Tibial nerve (tissue), 4 donors: ENCODE data around the gene ANGPTL8. TPM values are rescaled to one million over a fixed set of nuclear protein-coding genes. Genes with fewer than 3 reads are reported as not detected.

Experiments used
- DNase-seq, 2 donors: peaks; one replicate each; pipeline ENCODE4 v3.0.0-alpha.2; 2019; ENCODE audit warnings: low spot score in 2 of 2
- H3K27ac ChIP-seq, 4 donors: fragments of 200-600 bp; sonication (generic) in 3 of 4; one replicate each; pipeline ENCODE4 v1.5.1; 2017 to 2019; ENCODE audit warnings: mild to moderate bottlenecking in 1 of 4
- H3K27me3 ChIP-seq, 2 donors: fragments of 200-600 bp; sonication (generic) in 1 of 2; one replicate each; pipeline versions ENCODE4 v1.5.1 to v1.6.0; 2017 to 2019
- H3K36me3 ChIP-seq, 3 donors: fragments of 200-600 bp; sonication (generic); one replicate each; pipeline ENCODE4 v1.5.1; 2018 to 2019
- H3K4me1 ChIP-seq, 4 donors: fragments of 200-600 bp; sonication (generic) in 3 of 4; one replicate each; pipeline ENCODE4 v1.5.1; 2017 to 2019
- H3K4me3 ChIP-seq, 4 donors: fragments of 200-600 bp; sonication (generic) in 3 of 4; one replicate each; pipeline ENCODE4 v1.5.1; 2017 to 2019; ENCODE audit warnings: mild to moderate bottlenecking in 1 of 4, moderate library complexity in 1 of 4
- H3K9me3 ChIP-seq, 4 donors: fragments of 200-600 bp; sonication (generic) in 3 of 4; one replicate each; pipeline ENCODE4 v1.5.1; 2017 to 2019
- EP300 ChIP-seq, 2 donors: sonication (generic); formaldehyde crosslinking; IDR thresholded peaks; one replicate each; pipeline ENCODE4 v1.6.1; 2017; ENCODE audit warnings: antibody characterized with exemption in 2 of 2, mild to moderate bottlenecking in 1 of 2
- POLR2A ChIP-seq, 2 donors: fragments of 450-650 bp; IDR thresholded peaks; one replicate each; pipeline ENCODE4 v1.6.1; 2017; ENCODE audit warnings: antibody characterized with exemption in 2 of 2, mild to moderate bottlenecking in 2 of 2, moderate library complexity in 2 of 2
- WGBS, 2 donors: methylation state at CpG; one replicate each; pipeline ENCODE4 v1.1.5; 2018; 5-methylcytosine and 5-hydroxymethylcytosine counted together
- total RNA-seq, 4 donors: library from RNA; depleted of rRNA; stranded (reverse); fragments of >200 nt; gene quantifications; one replicate each; pipeline ENCODE4 v1.1.0, GENCODE V29; 2016
- TF ChIP-seq, protein P1 (sequence below), 5 experiments: fragments of 200-600 bp in 3 of 5; fragments of 450-650 bp in 2 of 5; sonication (generic) in 3 of 5; IDR thresholded peaks; one replicate each; pipeline ENCODE4 v1.5.1; 2016 to 2019; ENCODE audit warnings: antibody characterized with exemption in 5 of 5, mild to moderate bottlenecking in 3 of 5, moderate library complexity in 2 of 5

Gene ANGPTL8
- total RNA-seq, 4 donors from 2014 or later: 2.0 to 13.2 (median 10.8) TPM; not detected in 1

DNA sequence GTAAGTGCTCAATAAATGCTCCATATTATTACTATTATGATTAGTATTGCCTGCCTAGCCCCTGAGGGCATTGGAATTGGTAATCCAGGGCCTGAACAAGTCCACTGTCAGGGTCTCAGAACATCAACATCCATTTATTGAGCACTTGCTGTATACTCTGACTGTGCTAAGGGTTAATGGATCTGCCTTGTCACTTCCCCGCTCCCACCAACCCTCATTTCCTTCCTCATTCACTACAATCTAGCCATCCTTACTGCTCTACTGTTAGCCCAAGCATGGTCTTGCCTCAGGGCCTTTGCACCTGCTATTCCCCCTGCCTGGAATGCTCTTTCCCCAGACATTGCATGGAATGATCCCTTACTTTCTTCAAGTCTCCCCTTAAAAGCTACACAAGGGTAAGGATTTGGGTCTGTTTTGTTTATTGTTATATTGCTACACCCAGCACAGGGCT lies 12.7 kb upstream of the ANGPTL8 start:
- no peak overlapping the region for H3K4me3 ChIP-seq
- no peaks in the 10 kb centered on the region for H3K27me3 ChIP-seq
- TF ChIP-seq POLR2A (IDR thresholded peaks at IDR 0.05) (no peak), EP300 (IDR thresholded peaks at IDR 0.05) (no peak)
- TF ChIP-seq, protein P1, sequence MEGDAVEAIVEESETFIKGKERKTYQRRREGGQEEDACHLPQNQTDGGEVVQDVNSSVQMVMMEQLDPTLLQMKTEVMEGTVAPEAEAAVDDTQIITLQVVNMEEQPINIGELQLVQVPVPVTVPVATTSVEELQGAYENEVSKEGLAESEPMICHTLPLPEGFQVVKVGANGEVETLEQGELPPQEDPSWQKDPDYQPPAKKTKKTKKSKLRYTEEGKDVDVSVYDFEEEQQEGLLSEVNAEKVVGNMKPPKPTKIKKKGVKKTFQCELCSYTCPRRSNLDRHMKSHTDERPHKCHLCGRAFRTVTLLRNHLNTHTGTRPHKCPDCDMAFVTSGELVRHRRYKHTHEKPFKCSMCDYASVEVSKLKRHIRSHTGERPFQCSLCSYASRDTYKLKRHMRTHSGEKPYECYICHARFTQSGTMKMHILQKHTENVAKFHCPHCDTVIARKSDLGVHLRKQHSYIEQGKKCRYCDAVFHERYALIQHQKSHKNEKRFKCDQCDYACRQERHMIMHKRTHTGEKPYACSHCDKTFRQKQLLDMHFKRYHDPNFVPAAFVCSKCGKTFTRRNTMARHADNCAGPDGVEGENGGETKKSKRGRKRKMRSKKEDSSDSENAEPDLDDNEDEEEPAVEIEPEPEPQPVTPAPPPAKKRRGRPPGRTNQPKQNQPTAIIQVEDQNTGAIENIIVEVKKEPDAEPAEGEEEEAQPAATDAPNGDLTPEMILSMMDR (IDR thresholded peaks at IDR 0.05): no peak
- 78 to 80% methylated on average over 1 of the region's 1 CpG for WGBS, 2 donors
- H3K27ac ChIP-seq: no peak overlapping the region
- no peak for DNase-seq
- H3K4me1 ChIP-seq: no peaks in the 10 kb centered on the region
- peaks cover 0 to 4% (median 0%) of the 10 kb centered on the region in 4 donors for H3K9me3 ChIP-seq
- peaks cover 0 to 79% (median 0%) of the 10 kb centered on the region in 3 donors for H3K36me3 ChIP-seq

DNA sequence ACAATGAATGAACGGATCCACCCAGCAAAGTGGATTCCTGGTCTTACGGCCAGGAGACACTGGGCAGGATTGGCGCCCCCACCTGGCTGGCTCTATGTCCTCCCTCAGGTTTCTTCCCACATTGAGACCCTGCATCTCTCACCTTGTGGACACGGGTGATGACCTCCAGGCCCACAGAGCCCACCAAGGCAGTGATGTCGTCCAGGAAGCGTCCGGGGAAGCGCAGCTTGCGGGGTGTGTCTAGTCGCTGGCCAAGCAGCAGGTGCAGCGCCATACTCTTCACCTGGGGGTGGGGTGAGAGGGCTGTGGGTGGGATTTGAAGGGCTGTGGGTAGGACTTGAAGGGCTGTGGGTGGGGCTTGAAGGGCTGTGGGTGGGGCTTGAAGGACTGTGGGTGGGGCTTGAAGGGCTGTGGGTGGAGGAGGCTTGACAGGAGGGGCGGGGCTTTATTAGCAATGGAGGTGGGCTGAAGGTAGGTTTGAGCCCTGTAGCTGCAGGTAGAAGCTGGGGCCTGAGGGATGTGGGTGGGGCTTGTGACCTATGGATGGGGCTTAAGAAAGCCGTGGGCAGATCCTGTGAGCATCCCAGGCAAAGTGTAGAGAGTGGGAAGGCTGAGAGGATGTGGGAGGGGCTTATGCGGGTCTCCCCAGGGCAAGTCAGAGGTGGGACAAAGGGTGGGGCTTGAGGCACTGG lies 12.1 kb upstream of the ANGPTL8 start:
- no peak overlapping the region for H3K27ac ChIP-seq
- no peak for DNase-seq
- H3K36me3 ChIP-seq: peaks cover 0 to 79% (median 0%) of the 10 kb centered on the region in 3 donors
- H3K9me3 ChIP-seq: no peaks in the 10 kb centered on the region
- WGBS, 2 donors: 84 to 88% methylated on average over 13 to 14 of the region's 14 CpGs
- TF ChIP-seq, protein P1 (IDR thresholded peaks at IDR 0.05): no peak
- TF ChIP-seq POLR2A (IDR thresholded peaks at IDR 0.05): no peak
- no peak for TF ChIP-seq EP300 (IDR thresholded peaks at IDR 0.05)
- no peaks in the 10 kb centered on the region for H3K27me3 ChIP-seq
- H3K4me3 ChIP-seq: no peak overlapping the region
- no peaks in the 10 kb centered on the region for H3K4me1 ChIP-seq

DNA sequence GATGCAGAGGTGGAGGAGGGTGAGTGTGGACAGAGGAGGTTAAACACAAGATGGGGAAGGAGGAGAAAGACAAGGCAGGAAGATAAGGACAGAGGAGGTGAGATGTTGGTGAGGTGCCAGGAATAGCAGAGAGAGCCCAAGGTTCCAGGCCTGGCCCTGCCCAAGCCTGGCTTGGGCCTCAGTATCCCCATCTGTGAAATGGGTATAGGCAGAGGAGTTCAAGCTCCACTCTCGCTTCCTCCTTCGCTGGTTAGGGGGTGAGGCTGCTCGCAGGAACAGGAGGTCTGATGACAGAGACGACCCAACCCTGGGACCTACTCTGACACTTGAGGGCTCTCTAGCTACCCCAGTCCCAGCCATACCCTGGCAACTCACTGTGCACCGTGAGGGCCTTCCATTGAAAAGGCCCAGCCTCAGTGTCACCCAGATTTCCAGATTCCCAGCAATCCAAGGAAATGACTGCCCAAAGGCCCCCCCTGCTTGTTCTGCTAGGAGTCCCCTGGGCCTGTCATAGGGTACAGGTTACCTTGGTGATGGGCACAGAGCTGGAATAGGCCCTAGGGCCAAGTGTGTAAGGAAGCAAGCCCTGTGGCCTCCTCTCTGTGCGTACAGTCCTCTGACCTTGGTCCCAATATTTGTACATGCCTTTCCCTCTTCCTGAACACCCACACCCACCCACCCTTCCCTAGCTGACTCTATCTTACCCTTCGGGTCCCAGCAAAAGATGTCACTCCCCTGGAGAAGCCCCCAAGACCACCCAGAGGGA lies 8.6 kb upstream of the ANGPTL8 start:
- TF ChIP-seq, protein P1 (IDR thresholded peaks at IDR 0.05): no peak
- TF ChIP-seq EP300 (IDR thresholded peaks at IDR 0.05): no peak
- H3K9me3 ChIP-seq: no peaks in the 10 kb centered on the region
- 79 to 84% methylated on average over 6 to 7 of the region's 7 CpGs for WGBS, 2 donors
- H3K36me3 ChIP-seq: peaks cover 0 to 78% (median 0%) of the 10 kb centered on the region in 3 donors
- no peak overlapping the region for H3K27ac ChIP-seq
- no peak for DNase-seq
- H3K27me3 ChIP-seq: no peaks in the 10 kb centered on the region
- no peaks in the 10 kb centered on the region for H3K4me1 ChIP-seq
- H3K4me3 ChIP-seq: no peak overlapping the region

DNA sequence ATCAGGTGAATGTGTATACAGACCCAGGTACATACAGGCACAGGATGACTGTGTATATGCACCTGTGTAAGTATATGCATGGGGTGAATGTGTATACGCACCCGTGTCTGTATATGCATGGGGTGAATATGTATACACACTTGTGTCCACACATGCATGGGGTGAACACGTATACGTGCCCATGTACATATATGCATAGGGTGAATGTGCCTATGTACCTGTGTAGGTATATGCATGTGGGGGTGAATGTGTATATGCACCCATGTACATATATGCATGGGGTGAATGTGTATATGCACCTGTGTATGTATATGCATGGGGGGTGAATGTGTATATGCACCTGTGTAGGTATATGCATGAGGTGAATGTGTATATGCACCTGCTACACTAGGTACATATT lies 6.9 kb upstream of the ANGPTL8 start:
- no peak overlapping the region for H3K4me3 ChIP-seq
- DNase-seq: no peak
- no peaks in the 10 kb centered on the region for H3K27me3 ChIP-seq
- no peaks in the 10 kb centered on the region for H3K9me3 ChIP-seq
- H3K27ac ChIP-seq: no peak overlapping the region
- peaks cover 0 to 80% (median 0%) of the 10 kb centered on the region in 3 donors for H3K36me3 ChIP-seq
- TF ChIP-seq, protein P1 (IDR thresholded peaks at IDR 0.05): no peak
- no peak for TF ChIP-seq POLR2A (IDR thresholded peaks at IDR 0.05)
- no peak for TF ChIP-seq EP300 (IDR thresholded peaks at IDR 0.05)
- WGBS, 2 donors: 76 to 90% methylated on average over 4 of the region's 4 CpGs
- no peaks in the 10 kb centered on the region for H3K4me1 ChIP-seq

DNA sequence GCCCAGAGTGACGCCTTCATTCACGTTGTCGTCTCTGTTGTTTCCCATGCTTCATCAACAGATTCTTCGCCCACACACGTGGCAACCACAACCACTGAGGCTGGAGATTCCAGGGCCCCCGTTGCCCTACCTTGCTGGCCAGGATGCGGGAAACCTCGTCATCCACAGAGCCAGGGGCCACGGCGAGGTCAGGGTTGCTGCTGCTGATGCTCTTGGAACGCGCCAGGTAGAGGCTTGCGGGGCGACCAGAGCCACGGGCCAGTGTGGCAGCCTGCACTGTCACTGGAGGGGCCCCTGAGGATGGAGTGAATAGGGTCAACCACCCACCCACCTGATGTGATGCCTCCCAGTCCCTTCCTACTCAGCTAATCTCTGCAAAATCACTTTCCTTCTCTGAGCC lies 6.3 kb upstream of the ANGPTL8 start:
- Histone ChIP-seq H3K4me1 (no peaks in the 10 kb centered on the region), H3K36me3 (peaks cover 0 to 85% (median 0%) of the 10 kb centered on the region in 3 donors), H3K27me3 (no peaks in the 10 kb centered on the region), H3K27ac (no peak overlapping the region), H3K9me3 (no peaks in the 10 kb centered on the region), H3K4me3 (no peak overlapping the region)
- DNase-seq: no peak
- TF ChIP-seq, protein P1 (IDR thresholded peaks at IDR 0.05): no peak
- TF ChIP-seq POLR2A (IDR thresholded peaks at IDR 0.05) (no peak), EP300 (IDR thresholded peaks at IDR 0.05) (no peak)
- WGBS, 2 donors: 86 to 93% methylated on average over 15 of the region's 15 CpGs
